IgD-negative memory B cell (primary cell): ENCODE measurements around the gene ZNF467. TPM values are rescaled to one million over a fixed set of nuclear protein-coding genes. Genes with fewer than 3 reads are reported as not detected.

ENCODE experiments used
- H3K27ac Mint-ChIP-seq, 3 donors: one replicate each; pipeline ENCODE4 v1.8.0; 2020 to 2022; ENCODE audit warnings: mild to moderate bottlenecking in 3 of 3, mixed read lengths in 3 of 3, moderate library complexity in 1 of 3
- H3K27me3 Mint-ChIP-seq: one replicate; pipeline ENCODE4 v1.8.0; 2021; ENCODE audit warnings: mixed read lengths
- H3K36me3 Mint-ChIP-seq: one replicate; pipeline ENCODE4 v1.8.0; 2020; ENCODE audit warnings: mild to moderate bottlenecking, mixed read lengths
- H3K4me1 Mint-ChIP-seq, 3 donors: one replicate each; pipeline ENCODE4 v1.8.0; 2020 to 2022; ENCODE audit warnings: mixed read lengths in 3 of 3, mild to moderate bottlenecking in 1 of 3
- H3K4me3 Mint-ChIP-seq, 4 donors: one replicate each; pipeline ENCODE4 v1.8.0; 2020 to 2022; ENCODE audit warnings: mild to moderate bottlenecking in 4 of 4, mixed read lengths in 4 of 4, moderate library complexity in 3 of 4
- H3K9me3 Mint-ChIP-seq, 3 donors: one replicate each; pipeline ENCODE4 v1.8.0; 2020 to 2021; ENCODE audit warnings: mixed read lengths in 3 of 3, mild to moderate bottlenecking in 1 of 3
- polyA plus RNA-seq: library from polyadenylated mRNA; unstranded; fragments of 300-500 nt; fragmentation: Illumina TruSeq; gene quantifications from one replicate; pipeline ENCODE4 v1.2.3, GENCODE V29; 2021

Gene ZNF467
- polyA plus RNA-seq, 1 donor from 2014 or later = not detected

DNA sequence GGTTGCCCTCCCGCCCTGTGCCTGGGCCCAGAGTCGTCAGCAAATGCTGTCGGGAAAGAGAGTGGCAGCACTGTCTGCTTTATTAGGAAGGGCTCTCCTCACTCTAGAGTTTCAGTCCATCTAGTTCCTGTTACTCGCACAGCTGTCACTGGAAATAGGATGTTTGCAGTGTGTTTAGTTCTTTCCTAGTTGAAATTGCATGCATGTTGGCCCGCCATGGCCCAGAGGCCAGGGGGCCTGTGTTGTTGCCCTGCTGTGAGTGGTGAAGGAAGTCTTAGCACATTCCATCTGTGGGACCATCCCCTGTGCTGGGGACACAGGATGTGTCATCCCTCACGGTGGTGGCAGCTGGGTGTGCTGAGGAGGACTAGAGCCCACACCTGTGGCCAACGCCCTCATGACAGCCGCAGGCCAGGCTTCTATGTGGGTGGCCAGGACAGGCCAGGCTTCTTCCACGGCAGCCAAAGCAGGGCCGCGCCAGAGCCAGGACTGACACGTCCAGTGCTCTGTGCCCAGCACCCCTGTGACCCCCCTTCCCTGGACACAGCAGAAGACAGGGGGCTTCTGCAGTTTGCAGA is 45.4 kb downstream of the ZNF467 start:
- Mint-ChIP-seq H3K4me3 (no peak overlapping the region), H3K4me1 (peaks cover 0 to 1% (median 0%) of the 10 kb centered on the region in 3 donors), H3K27me3 (no peaks in the 10 kb centered on the region), H3K36me3 (peaks cover 2% of the 10 kb centered on the region), H3K27ac (no peak overlapping the region), H3K9me3 (no peaks in the 10 kb centered on the region)

DNA sequence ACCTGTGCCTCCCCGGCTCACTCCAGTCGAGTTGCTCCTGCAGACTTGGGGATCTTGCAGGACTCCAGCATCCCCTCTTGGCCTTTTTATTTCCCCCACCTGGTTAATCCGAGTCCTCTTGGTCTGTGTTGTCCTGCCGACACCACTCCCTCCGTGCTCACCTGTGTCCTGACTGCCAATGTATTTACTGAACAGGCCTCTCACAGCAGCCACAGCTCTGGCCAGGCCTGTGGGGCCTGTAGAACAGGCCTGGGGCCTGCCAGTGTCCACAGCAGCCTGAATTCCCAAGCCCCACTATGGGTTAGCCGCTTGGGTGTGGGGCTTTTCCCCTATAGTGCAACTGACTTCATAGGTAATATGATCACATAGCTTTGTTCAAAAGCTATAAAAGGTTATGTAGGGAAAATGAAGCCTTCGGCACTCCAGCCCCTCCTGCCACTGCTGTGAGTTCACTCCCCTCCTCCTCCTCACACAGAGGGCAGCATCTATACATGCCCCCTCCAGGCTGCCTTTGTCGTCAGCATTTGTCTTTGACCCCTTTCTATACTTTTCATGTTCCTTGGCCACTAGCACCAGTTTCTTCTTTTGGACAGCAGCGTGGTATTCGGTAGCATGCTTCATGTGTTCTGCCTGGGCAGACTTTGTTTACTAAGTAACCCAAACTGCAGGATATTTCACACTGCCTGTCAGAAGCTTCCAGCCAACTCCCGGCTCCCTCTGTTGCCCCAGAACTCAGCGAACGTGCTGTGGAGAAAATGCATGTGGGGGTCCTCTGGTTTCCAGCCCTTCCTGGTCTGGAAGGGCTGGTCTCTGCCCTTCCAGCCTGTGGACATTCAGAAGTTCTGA is 46.1 kb downstream of the ZNF467 start:
- Mint-ChIP-seq H3K27ac (peak overlapping the region in 1 of 3 donors; percentile 69), H3K4me3 (no peak overlapping the region), H3K36me3 (peaks cover 2% of the 10 kb centered on the region), H3K9me3 (no peaks in the 10 kb centered on the region), H3K4me1 (peaks cover 0 to 1% (median 0%) of the 10 kb centered on the region in 3 donors), H3K27me3 (no peaks in the 10 kb centered on the region)

DNA sequence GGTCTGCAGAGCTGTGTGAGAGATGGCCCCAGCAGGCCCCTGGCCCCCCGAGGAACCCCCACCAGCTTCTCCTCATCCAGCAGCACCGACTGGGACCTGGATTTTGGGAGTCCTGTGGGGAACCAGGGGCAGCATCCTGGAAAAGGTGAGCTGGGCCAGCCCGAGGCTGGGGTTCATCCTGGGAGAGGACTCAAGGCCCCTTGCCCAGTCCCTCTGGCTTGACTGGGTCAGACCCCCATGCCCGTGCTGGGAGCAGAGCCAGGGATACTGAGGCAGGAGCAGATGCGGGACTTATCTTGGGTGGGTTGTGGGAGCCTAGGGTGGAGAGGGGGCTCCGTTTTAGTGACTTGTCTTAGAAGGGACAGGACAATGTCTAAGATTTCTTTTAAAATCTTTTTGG is 47.5 kb downstream of the ZNF467 start:
- Mint-ChIP-seq H3K27me3 (no peaks in the 10 kb centered on the region), H3K4me1 (peaks cover 0 to 1% (median 0%) of the 10 kb centered on the region in 3 donors), H3K9me3 (no peaks in the 10 kb centered on the region), H3K27ac (no peak overlapping the region), H3K4me3 (no peak overlapping the region), H3K36me3 (peaks cover under 1% of the 10 kb centered on the region)

DNA sequence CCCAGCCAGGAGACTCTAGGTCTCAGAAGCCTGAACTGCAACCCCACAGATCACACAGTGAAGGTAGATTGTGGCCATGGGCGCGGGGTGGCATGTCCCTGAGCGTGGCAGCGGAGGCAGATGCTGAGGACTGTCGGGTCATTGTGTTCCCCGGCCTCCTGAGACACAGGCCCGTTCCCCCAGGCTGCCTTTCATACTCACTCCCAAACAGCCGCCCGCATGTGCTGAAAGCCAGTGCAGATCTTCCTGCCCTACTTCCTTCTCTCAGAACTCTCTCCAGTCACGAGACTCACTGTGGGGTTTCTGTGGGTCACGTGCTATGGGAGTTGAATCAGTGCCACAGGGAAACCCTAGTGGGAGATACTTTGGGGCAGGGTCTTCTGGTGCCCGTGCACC is 48.0 kb downstream of the ZNF467 start:
- Mint-ChIP-seq H3K27me3 (no peaks in the 10 kb centered on the region), H3K27ac (no peak overlapping the region), H3K36me3 (no peaks in the 10 kb centered on the region), H3K4me1 (peaks cover 0 to 1% (median 0%) of the 10 kb centered on the region in 3 donors), H3K9me3 (no peaks in the 10 kb centered on the region), H3K4me3 (no peak overlapping the region)

DNA sequence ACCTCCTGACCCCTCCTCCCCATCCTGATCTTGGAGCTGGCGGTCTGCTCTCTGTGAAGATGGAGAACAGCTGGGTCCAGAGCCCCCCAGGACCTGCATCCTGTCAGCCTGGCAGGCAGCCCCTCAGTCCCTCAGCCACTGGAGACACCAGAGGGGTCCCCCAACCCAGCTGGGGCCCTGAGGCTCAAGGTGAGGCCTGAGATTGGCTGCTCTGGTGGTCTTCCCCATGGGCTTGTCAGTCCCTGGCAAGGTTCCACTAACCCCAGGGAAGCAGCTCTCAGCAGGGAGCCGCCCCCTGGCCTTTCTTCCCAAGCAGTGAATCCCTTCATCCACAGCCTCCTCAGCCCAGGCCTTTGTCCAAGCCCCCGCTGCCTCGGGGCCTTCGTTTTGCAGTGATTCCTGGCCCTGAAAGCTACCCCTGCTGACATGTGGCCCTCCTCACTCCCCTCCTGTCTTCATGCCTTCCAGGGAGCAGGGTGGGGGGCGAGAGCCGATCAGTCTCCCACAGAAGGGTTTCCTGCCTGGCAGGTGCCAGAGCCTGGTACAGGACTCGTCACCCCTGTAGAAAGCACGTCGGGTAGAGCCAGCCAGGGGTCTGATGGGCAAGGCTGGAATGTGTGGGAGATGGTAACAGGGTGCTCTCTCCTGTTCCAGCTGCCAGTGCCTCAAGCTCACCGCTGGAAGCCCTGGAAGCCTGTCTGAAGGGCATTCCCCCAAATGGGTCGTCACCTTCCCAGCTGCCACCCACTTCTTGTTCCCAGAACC is 48.5 kb downstream of the ZNF467 start:
- H3K36me3 Mint-ChIP-seq = no peaks in the 10 kb centered on the region
- H3K27ac Mint-ChIP-seq = no peak overlapping the region

DNA sequence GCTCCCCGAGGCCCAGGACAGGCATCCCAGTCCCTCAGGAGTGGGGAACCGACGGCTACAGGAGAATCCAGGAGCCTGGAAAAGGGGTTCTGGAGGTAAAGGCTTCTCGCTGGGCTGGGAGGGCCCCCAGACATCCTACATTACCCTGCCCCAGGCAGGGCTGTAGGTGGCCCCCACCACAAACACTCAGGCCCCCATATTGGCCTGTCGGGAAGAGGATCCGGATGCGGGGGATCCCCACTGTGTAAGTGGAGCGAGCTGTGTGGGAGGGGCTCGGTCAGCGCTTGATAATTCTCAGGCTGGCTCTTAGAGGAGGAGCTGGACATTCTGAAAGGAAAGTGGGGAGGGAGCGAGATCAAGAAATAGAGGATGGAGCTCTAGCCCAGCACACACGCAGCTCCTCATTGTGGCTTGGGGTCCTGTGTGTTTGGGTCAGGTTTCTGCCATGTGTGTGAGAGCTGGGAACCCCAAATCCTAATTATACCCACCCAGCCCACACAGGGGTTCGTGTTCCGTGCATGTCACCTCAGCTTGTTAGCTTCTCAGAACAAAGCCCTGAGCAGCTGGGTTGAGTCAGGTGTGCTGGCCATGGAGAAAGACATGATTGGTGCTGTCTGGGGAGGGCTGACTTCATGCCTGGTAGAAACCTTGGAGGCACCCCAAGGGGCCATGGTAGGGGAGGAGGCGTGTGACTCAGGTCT is 49.4 kb downstream of the ZNF467 start:
- no peaks in the 10 kb centered on the region for H3K9me3 Mint-ChIP-seq
- H3K4me3 Mint-ChIP-seq = peak overlapping the region in 1 of 4 donors; percentile 17
- no peaks in the 10 kb centered on the region for H3K36me3 Mint-ChIP-seq
- H3K4me1 Mint-ChIP-seq = peaks cover 0 to 1% (median 0%) of the 10 kb centered on the region in 3 donors
- H3K27me3 Mint-ChIP-seq = no peaks in the 10 kb centered on the region
- no peak overlapping the region for H3K27ac Mint-ChIP-seq

More for the DNA sequence above, 48.5 kb downstream of the ZNF467 start:
- Mint-ChIP-seq H3K9me3 (no peaks in the 10 kb centered on the region), H3K27me3 (no peaks in the 10 kb centered on the region), H3K4me1 (peaks cover 0 to 1% (median 0%) of the 10 kb centered on the region in 3 donors), H3K4me3 (no peak overlapping the region)

DNA sequence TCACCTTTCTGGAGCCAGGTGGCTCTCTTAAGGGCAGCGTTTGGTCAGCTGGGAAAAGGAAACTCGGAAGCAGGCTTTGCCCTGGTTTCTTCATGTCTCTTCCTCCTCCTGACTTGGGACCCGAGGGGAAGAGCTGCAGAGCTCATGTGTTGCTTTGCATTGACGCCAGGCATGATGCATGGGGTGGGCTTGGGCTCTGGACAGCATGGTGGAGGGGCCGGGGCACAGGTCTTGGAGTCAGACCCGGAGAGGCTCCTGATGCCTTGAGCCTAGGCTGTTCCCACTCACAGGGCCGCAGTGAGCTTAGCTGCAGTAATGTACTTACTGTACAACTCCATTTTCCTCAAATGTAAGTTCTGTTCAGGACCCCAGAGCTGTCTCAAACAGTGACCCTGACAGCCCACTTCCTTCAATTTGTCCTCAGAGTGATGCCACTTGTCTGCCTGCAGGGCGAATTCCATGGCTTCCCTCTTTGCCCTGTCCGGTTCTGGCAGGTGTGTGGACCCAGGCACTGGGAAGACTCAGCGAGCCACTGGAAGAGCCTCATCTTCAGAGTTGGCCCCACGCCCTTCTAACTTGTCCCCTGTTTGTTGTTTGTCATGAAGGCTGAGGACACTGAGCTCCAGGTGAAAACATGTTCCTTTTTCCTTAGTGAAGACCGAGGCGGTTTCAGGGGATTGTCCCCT is 50.2 kb downstream of the ZNF467 start:
- Mint-ChIP-seq H3K27ac (no peak overlapping the region), H3K4me3 (no peak overlapping the region), H3K27me3 (no peaks in the 10 kb centered on the region), H3K36me3 (peaks cover 2% of the 10 kb centered on the region), H3K4me1 (peaks cover 0 to 1% (median 0%) of the 10 kb centered on the region in 3 donors), H3K9me3 (no peaks in the 10 kb centered on the region)

DNA sequence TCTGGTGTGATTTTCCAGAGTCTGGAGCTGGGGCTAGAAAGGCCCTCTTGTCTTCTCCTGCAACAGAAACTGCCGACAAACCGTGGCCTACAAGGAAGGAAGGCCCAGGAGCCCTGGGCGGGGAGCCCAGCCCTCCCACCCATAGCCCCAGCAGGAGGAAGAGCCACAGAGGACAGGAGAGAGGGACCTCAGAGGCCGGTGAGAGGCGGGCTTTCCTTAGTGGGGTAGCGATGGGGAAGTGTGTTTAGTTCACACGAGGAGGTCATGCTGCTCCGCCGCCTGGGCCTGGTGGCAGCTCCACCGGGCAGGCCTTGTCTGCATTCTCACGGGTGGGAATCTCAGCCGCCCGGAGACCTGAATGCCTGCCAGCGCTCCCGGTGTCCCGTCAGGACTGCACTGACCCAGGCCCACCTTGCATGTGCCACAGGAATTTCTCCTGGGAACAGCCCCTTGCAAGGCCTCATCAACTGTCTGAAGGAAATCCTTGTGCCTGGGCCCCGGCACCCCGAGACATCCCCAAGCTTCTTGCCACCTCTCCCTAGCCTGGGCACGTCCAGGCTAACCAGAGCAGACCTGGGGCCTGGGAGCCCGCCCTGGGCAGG is 50.9 kb downstream of the ZNF467 start:
- H3K4me1 Mint-ChIP-seq = peaks cover 0 to 1% (median 0%) of the 10 kb centered on the region in 3 donors
- H3K9me3 Mint-ChIP-seq = no peaks in the 10 kb centered on the region
- peaks cover 2% of the 10 kb centered on the region for H3K36me3 Mint-ChIP-seq
- no peak overlapping the region for H3K27ac Mint-ChIP-seq
- no peaks in the 10 kb centered on the region for H3K27me3 Mint-ChIP-seq
- H3K4me3 Mint-ChIP-seq = no peak overlapping the region

DNA sequence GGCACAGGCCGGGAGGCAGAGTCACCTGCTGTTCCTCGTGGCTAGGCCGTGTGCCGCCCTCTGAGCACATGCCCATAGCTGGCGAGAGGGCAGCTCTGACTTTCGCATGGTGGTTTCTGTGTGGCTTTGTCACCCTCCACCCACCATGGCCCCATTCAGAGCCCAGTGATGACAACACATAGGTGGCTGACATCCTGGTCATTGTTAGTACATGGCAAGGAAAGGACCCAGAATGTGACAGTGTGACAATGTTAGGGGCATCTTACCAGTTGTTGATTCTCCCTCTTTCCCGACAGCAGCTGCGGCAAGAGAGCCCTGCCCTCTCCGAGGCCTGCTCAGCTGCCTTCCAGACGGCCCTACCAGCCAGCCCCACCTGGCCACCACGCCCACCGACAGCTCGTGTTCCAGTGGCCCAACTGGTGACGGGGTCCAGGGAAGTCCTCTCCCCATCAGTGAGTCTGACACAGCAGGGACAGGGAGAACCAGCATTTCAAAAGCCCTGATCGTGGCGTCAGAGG is 52.2 kb downstream of the ZNF467 start:
- H3K36me3 Mint-ChIP-seq = peaks cover 2% of the 10 kb centered on the region

DNA sequence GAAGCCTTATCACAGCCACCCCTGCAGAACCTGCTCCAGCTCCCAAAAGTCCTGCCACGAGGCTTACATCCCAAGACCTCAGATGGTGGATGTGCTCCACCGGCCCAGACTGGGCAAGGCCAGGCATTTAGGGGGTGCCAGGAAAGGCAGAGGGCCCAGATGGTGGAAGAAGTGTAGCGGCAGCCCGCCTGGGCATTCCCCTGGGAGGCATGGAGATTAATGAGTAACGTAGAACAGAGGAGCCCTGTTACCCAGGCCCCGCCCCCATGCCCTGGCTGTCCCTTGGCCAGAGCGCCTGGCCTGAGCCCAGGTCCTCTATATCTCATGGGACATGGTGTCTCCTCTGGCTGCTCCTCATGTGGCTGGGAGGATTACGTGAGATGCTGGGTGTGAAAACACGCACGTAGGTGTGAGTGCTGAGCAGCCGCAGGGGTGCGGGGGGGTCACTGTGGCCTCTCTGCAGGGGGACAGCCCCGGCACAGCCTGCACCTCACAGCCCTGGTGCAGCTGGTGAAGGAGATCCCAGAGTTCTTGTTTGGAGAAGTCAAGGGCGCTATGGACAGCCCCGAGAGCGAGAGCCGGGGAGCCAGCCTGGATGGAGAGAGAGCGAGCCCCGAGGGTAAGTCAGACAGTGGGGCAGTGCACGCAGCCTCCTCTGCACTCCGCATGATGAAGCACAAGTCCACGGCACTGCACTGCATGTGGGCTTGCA is 52.9 kb downstream of the ZNF467 start:
- H3K4me3 Mint-ChIP-seq = no peak overlapping the region

More for the DNA sequence above, 52.2 kb downstream of the ZNF467 start:
- no peak overlapping the region for H3K27ac Mint-ChIP-seq
- H3K4me3 Mint-ChIP-seq = no peak overlapping the region
- no peaks in the 10 kb centered on the region for H3K9me3 Mint-ChIP-seq
- no peaks in the 10 kb centered on the region for H3K27me3 Mint-ChIP-seq
- H3K4me1 Mint-ChIP-seq = peaks cover 6 to 8% (median 7%) of the 10 kb centered on the region in 3 donors

DNA sequence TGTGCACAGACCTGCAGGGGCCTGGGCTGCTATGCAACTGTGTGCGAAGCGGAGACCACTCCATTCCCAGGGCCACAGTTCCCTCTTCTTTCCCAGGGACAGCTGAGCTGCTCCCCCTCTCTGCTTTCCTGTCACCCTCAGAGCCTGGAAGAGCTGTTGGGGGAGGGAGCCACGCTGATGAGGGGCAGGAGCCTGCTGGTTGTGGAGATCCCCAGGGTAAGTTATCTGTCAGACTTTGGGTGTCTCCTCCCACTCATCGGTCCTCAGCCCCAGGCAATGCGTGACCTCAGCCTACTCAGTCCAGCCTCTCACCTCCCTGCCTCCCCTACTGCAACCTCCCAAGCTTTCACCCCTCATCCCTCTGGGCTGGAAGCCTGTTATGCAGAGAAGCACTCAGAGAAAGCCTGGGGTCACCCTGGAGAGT is 53.5 kb downstream of the ZNF467 start:
- Mint-ChIP-seq H3K4me1 (peaks cover 11 to 18% (median 16%) of the 10 kb centered on the region in 3 donors), H3K27ac (no peak overlapping the region), H3K36me3 (peaks cover 2% of the 10 kb centered on the region), H3K27me3 (no peaks in the 10 kb centered on the region), H3K4me3 (no peak overlapping the region), H3K9me3 (no peaks in the 10 kb centered on the region)

More for the DNA sequence above, 52.9 kb downstream of the ZNF467 start:
- Mint-ChIP-seq H3K27me3 (no peaks in the 10 kb centered on the region), H3K4me1 (peaks cover 7 to 13% (median 11%) of the 10 kb centered on the region in 3 donors), H3K9me3 (no peaks in the 10 kb centered on the region), H3K36me3 (peaks cover 2% of the 10 kb centered on the region), H3K27ac (no peak overlapping the region)

DNA sequence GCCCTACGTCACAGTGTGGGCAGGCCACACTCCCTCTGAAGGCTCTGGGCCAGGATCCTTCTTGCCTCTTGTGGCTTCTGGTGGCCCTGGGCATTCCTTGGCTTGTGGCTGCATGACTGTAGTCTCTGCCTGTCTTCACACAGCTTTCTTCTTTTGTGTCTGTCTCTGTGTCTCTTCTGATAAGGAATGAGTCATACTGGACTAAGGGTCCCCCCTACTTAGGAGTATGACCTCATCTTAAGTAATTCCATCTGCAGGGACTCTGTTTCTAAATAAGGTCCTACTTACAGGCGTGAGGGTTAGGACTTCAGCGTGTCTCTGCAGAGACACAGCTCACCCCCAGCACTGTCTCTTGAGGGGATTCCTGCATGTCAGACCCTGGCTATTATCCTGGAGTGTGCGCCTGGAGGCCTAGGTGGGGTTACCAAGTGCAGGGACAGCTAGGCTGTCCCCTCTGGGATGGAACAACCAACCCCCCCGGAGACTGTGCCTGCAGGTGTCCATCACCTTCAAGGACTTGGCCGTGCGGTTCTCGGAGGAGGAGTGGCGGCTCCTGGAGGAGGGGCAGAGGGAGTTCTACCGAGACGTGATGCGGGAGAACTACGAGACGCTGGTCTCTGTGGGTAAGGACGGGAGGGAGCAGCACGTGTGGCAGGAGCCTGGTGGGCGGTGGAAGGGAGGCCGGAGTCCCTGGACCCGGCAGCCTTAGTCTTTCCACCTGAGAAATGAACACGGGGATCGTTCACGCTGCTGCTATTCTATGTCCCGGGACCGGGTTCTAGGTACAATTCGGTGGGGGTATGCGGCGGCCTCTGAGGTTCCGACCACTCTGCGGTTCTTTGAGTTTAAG is 54.1 kb downstream of the ZNF467 start:
- Mint-ChIP-seq H3K27me3 (no peaks in the 10 kb centered on the region), H3K36me3 (peaks cover 2% of the 10 kb centered on the region), H3K9me3 (no peaks in the 10 kb centered on the region), H3K4me3 (peak overlapping the region in 1 of 4 donors; percentile 61), H3K27ac (peak overlapping the region in 2 of 3 donors; percentile 21 to 23), H3K4me1 (peaks cover 11 to 18% (median 16%) of the 10 kb centered on the region in 3 donors)
